GM12873 (cell line): Measurements from ENCODE around the gene TUSC2.

Source experiments
- TF ChIP-seq, protein P1 (sequence below): IDR thresholded peaks from 2 replicates; pipeline ENCODE4 v1.5.1; 2012; ENCODE audit warnings: low read depth, mild to moderate bottlenecking, moderate library complexity, low read length, control low read depth; ENCODE audit not compliant: insufficient read depth; ENCODE audit errors: missing control alignments

The TUSC2 gene

GRCh38 chr3:50330330-50330729 lies 2.3 kb upstream of the TUSC2 start:
- TF ChIP-seq, protein P1, sequence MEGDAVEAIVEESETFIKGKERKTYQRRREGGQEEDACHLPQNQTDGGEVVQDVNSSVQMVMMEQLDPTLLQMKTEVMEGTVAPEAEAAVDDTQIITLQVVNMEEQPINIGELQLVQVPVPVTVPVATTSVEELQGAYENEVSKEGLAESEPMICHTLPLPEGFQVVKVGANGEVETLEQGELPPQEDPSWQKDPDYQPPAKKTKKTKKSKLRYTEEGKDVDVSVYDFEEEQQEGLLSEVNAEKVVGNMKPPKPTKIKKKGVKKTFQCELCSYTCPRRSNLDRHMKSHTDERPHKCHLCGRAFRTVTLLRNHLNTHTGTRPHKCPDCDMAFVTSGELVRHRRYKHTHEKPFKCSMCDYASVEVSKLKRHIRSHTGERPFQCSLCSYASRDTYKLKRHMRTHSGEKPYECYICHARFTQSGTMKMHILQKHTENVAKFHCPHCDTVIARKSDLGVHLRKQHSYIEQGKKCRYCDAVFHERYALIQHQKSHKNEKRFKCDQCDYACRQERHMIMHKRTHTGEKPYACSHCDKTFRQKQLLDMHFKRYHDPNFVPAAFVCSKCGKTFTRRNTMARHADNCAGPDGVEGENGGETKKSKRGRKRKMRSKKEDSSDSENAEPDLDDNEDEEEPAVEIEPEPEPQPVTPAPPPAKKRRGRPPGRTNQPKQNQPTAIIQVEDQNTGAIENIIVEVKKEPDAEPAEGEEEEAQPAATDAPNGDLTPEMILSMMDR, result no peak

GRCh38 chr3:50327129-50327528 lies 894 bp downstream of the TUSC2 start:
- TF ChIP-seq, protein P1, result no peak

- TF ChIP-seq, protein P1, result no peak
Measured at GRCh38 chr3:50326182-50326541, 1.9 kb downstream of the TUSC2 start.

DNA sequence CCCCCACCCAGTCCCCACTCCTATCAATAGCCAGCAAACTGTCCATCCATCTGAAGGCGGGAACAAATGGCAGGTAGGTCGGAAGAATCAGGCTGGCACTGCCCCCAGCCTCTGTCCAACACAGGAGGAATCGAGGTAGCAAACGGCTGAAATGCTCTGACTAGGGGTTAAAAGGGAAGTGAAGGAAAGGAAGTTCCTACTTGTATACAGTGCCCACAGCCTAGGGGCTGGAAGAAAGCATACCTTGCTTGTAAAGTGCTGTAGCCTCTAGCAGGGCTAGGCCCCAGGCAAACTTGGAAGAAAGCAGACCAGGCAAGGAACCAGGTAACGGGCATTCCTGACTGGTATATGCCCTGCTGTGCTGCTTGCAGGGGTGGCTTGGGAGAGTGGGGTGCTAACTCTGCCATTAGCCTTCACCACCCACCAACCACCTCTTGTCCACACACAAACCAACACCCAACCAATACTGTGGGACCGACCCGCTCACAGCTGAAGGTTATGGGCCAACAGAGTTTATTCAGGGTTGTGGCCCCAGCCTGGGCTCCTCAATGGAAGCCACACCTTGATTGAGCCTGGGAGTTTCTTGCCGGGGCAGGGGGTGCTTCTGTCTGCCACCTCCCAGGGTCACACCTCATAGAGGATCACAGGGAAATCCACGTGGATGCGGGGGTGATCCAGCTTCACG lies 2.4 kb downstream of the TUSC2 start:
- TF ChIP-seq, protein P1, result no peak

DNA sequence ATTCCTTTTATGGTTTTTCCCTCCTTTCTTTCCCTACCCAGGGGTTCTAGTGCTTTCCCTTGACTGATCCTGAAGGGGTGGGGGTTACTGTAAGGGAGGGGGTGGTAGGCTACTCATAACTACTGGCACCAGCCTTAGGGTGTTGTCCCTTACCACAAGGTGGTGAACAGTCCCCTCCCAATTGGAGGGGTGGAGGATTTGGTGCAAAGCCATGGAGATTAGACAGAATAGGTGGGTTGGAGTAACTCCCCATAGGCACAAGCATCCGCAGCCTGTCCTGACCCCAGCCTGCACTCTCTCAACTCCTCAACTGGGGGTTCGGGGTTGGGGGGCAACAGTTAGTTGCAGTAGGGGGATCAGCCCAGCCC lies 2.9 kb downstream of the TUSC2 start:
- TF ChIP-seq, protein P1, result no peak

DNA sequence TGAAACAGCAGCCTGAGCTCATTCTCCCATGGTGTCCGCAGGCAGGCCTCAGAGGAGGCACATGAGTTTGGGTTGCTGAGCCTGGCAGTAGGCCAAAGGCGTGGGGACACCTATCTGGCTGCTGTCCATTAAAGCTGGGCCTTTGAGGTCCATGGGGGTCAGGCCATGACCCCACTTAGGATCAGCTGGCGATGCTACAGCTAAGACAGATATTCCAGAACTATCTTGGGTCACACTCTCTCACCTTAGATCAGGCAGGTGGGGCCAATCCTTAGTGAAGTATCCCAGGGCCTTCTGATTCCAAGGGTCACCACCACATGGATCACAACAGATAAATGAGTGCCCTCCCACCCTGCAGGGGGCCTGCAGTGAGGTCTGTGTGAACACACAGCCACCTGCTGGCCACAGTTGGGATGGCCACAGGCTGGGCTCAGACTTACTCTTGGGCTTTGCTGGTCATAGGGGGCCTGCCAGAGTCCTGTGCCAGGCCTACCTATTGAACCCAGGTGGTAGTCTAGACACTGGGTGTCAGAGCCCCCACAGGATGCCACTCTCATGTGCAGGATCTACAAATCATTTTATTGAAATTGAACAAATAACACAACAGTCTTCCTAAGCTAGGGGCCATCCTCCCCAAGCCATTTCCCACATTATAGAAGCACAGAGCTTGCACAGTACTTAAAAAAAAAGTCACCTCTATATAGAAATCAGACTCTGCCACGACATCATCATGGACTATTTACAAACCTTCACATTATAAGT lies 3.5 kb downstream of the TUSC2 start:
- TF ChIP-seq, protein P1, result peak; percentile 88

GRCh38 chr3:50323614-50324199 lies 4.3 kb downstream of the TUSC2 start:
- TF ChIP-seq, protein P1, result no peak
